CD4-positive, alpha-beta T cell (primary cell): ENCODE measurements around the gene RAB11FIP2. TPM values are rescaled to one million over a fixed set of nuclear protein-coding genes. Genes with fewer than 3 reads are reported as not detected.

ENCODE experiments used
- ATAC-seq: fragments of 200-7000 bp; cut with Tn5 transposase; one replicate; pipeline ENCODE4 v1.10.0; 2022; ENCODE audit warnings: mild to moderate bottlenecking; ENCODE audit not compliant: poor library complexity
- CTCF ChIA-PET: fragments of 350-600 bp; sonication (Branson Sonifier 250); formaldehyde crosslinking; loops from one replicate; lab custom pipeline; 2021; ENCODE audit warnings: antibody characterized with exemption, inconsistent platforms; lab: Charles Lee
- POLR2A ChIA-PET: fragments of 350-600 bp; sonication (Branson Sonifier 250); formaldehyde crosslinking; loops from one replicate; lab custom pipeline; 2021; ENCODE audit warnings: antibody characterized with exemption, inconsistent platforms; lab: Charles Lee
- DNase-seq, 14 experiments: peaks; one replicate each; pipeline ENCODE4 v3.0.0-alpha.2; 2013 to 2020; ENCODE audit warnings: mixed read lengths in 2 of 14
- H3K27ac ChIP-seq, 2 donors: one replicate each; pipeline versions ENCODE4 v1.5.1 to v1.7.0; 2013; ENCODE audit warnings: low read length in 2 of 2, low read depth in 1 of 2, mild to moderate bottlenecking in 1 of 2
- H3K27me3 ChIP-seq, 2 experiments: 1 replicate in 1 of 2; 2 replicates in 1 of 2; pipeline versions ENCODE4 v1.6.1 to v1.7.0; 2013; ENCODE audit warnings: low read length in 2 of 2, control low read depth in 1 of 2, mild to moderate bottlenecking in 1 of 2, moderate library complexity in 1 of 2; ENCODE audit not compliant: insufficient read depth in 2 of 2, control insufficient read depth in 1 of 2
- H3K36me3 ChIP-seq: one replicate; pipeline ENCODE4 v1.6.1; 2013; ENCODE audit warnings: low read length, control low read depth; ENCODE audit not compliant: insufficient read depth
- H3K4me1 ChIP-seq: one replicate; pipeline ENCODE4 v1.6.1; 2013; ENCODE audit warnings: low read length, control low read depth; ENCODE audit not compliant: insufficient read depth
- H3K4me3 ChIP-seq: one replicate; pipeline ENCODE4 v1.5.1; 2013; ENCODE audit warnings: mild to moderate bottlenecking, low read length, moderate library complexity
- H3K9me3 ChIP-seq, 2 experiments: 1 replicate in 1 of 2; 2 replicates in 1 of 2; pipeline versions ENCODE4 v1.6.1 to v1.7.0; 2013; ENCODE audit warnings: low read length in 2 of 2, mild to moderate bottlenecking in 2 of 2, control low read depth in 1 of 2, moderate library complexity in 1 of 2; ENCODE audit not compliant: control insufficient read depth in 1 of 2, insufficient read depth in 1 of 2
- H3K27ac Mint-ChIP-seq: one replicate; pipeline ENCODE4 v1.8.0; 2020; ENCODE audit warnings: mixed read lengths
- H3K27me3 Mint-ChIP-seq: one replicate; pipeline ENCODE4 v1.8.0; 2021; ENCODE audit warnings: mixed read lengths
- H3K36me3 Mint-ChIP-seq: one replicate; pipeline ENCODE4 v1.8.0; 2021; ENCODE audit warnings: low read depth, mixed read lengths
- H3K4me1 Mint-ChIP-seq: one replicate; pipeline ENCODE4 v1.8.0; 2021; ENCODE audit warnings: low read depth, mixed read lengths
- H3K4me3 Mint-ChIP-seq: one replicate; pipeline ENCODE4 v1.8.0; 2020; ENCODE audit warnings: mild to moderate bottlenecking, mixed read lengths
- H3K9me3 Mint-ChIP-seq: one replicate; pipeline ENCODE4 v1.8.0; 2020; ENCODE audit warnings: mixed read lengths
- CTCF ChIP-seq: fragments of 200-600 bp; IDR thresholded peaks from one replicate; pipeline ENCODE4 v1.8.0; 2022; ENCODE audit warnings: antibody characterized with exemption, mild to moderate bottlenecking
- intact Hi-C, 2 experiments: fragments of 100-400 bp; cut with DNase I in 1 of 2; cut with micrococcal nuclease in 1 of 2; formaldehyde crosslinking; loops; one replicate each; pipeline versions ENCODE4 v1.15.1 to v1.9.0; 2023 to 2025; cut with DNase I, micrococcal nuclease
- total RNA-seq, 174 experiments: library from RNA in 2 of 174; stranded (reverse) in 2 of 174; gene quantifications; one replicate each; pipeline ENCODE4 v1.2.3 and lab custom pipeline; 2021 to 2026

Gene RAB11FIP2
- total RNA-seq, 2 experiments from 2014 or later = 35.6 to 37.7 TPM

GRCh38 chr10:117964536-117964935, 82.2 kb downstream of the RAB11FIP2 start:
- CTCF ChIA-PET = interaction anchor here (1.4 kb wide), 1 partner anchor 12 kb away, joined by 3 read pairs; no protein-coding TSS in a partner anchor
- intact Hi-C loops = no loop called here
- no peaks in the 10 kb centered on the region for H3K9me3 Mint-ChIP-seq

GRCh38 chr10:117960345-117960935, 86.3 kb downstream of the RAB11FIP2 start:
- intact Hi-C loops = no loop called here
- Histone ChIP-seq H3K27ac (no peak overlapping the region), H3K4me3 (no peak overlapping the region), H3K36me3 (no peaks in the 10 kb centered on the region), H3K4me1 (no peaks in the 10 kb centered on the region), H3K9me3 (no peaks in the 10 kb centered on the region), H3K27me3 (no peaks in the 10 kb centered on the region)
- ChIA-PET POLR2A (interaction anchor here (0.5 kb wide), 1 partner anchor 49 kb away, joined by 3 read pairs; no protein-coding TSS in a partner anchor), CTCF (no interaction called here)
- H3K4me1 Mint-ChIP-seq = no peaks in the 10 kb centered on the region
- no peak overlapping the region for H3K4me3 Mint-ChIP-seq
- no peak for TF ChIP-seq CTCF
- ATAC-seq = no peak
- no peaks in the 10 kb centered on the region for H3K36me3 Mint-ChIP-seq
- H3K27me3 Mint-ChIP-seq = peaks cover 55% of the 10 kb centered on the region
- no peak overlapping the region for H3K27ac Mint-ChIP-seq
- no peak for DNase-seq
- no peaks in the 10 kb centered on the region for H3K9me3 Mint-ChIP-seq

More at GRCh38 chr10:117964536-117964935, 82.2 kb downstream of the RAB11FIP2 start:
- H3K27ac Mint-ChIP-seq = no peak overlapping the region
- ATAC-seq (no peak), DNase-seq (no peak)
- Histone ChIP-seq H3K27ac (no peak overlapping the region), H3K27me3 (no peaks in the 10 kb centered on the region), H3K36me3 (no peaks in the 10 kb centered on the region), H3K4me1 (no peaks in the 10 kb centered on the region), H3K4me3 (no peak overlapping the region), H3K9me3 (peaks cover 0 to 5% of the 10 kb centered on the region in 2 experiments)
- no peak for TF ChIP-seq CTCF
- H3K4me1 Mint-ChIP-seq = no peaks in the 10 kb centered on the region
- no peak overlapping the region for H3K4me3 Mint-ChIP-seq
- peaks cover 47% of the 10 kb centered on the region for H3K27me3 Mint-ChIP-seq
- no peaks in the 10 kb centered on the region for H3K36me3 Mint-ChIP-seq
- POLR2A ChIA-PET = no interaction called here

DNA sequence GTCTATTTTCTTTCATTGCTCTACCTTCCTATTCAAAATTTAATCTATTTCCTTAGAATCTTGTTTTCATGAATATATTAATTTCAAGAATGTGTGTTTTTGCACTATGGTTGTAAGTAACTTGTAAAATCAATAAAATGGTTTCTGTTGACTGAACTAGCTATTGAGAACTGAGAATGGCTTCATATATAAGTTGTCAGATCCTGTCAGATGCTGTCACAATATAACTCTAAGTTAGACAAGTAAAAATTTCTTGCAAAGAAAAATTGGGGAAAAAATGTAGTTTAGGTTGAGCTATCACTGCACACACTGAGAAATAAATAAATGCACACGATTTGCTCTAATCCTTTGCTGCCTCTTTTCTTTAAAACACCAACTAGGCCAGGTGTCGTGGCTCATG, 89.8 kb downstream of the RAB11FIP2 start:
- Histone ChIP-seq H3K27me3 (no peaks in the 10 kb centered on the region), H3K9me3 (no peaks in the 10 kb centered on the region), H3K4me3 (no peak overlapping the region), H3K27ac (no peak overlapping the region), H3K4me1 (no peaks in the 10 kb centered on the region), H3K36me3 (no peaks in the 10 kb centered on the region)
- intact Hi-C loops = no loop called here
- no peaks in the 10 kb centered on the region for H3K4me1 Mint-ChIP-seq
- TF ChIP-seq CTCF = no peak
- DNase-seq = no peak
- POLR2A ChIA-PET = no interaction called here
- no peaks in the 10 kb centered on the region for H3K36me3 Mint-ChIP-seq
- H3K9me3 Mint-ChIP-seq = no peaks in the 10 kb centered on the region
- H3K4me3 Mint-ChIP-seq = no peak overlapping the region
- H3K27me3 Mint-ChIP-seq = peaks cover 57% of the 10 kb centered on the region
- ATAC-seq = no peak
- H3K27ac Mint-ChIP-seq = no peak overlapping the region
- CTCF ChIA-PET = no interaction called here
